WTC11 (cell line): Measurements from ENCODE around the gene CD300LD.

Source experiments
- CTCF ChIP-seq: fragments of 200-600 bp; IDR thresholded peaks from 2 replicates; pipeline ENCODE4 v1.8.0; 2022; ENCODE audit warnings: antibody characterized with exemption
- ELF4 ChIP-seq: sonication (generic); formaldehyde crosslinking; IDR thresholded peaks from 2 replicates; pipeline ENCODE4 v1.8.1; 2022; ENCODE audit warnings: low read depth, mild to moderate bottlenecking, moderate library complexity, missing genetic modification reagents
- TCF7 ChIP-seq: sonication (generic); formaldehyde crosslinking; IDR thresholded peaks from 2 replicates; pipeline ENCODE4 v1.8.0; 2022; ENCODE audit warnings: mild to moderate bottlenecking, low read depth, missing genetic modification reagents, moderate library complexity
- ZNF263 ChIP-seq: sonication (generic); formaldehyde crosslinking; IDR thresholded peaks from 2 replicates; pipeline ENCODE4 v1.8.1; 2022; ENCODE audit warnings: low read depth, mild to moderate bottlenecking, moderate library complexity, missing genetic modification reagents
- TF ChIP-seq, protein P1 (sequence below): sonication (generic); formaldehyde crosslinking; IDR thresholded peaks from 2 replicates; pipeline ENCODE4 v1.8.1; 2022; ENCODE audit warnings: low read depth, missing genetic modification reagents, borderline replicate concordance

DNA sequence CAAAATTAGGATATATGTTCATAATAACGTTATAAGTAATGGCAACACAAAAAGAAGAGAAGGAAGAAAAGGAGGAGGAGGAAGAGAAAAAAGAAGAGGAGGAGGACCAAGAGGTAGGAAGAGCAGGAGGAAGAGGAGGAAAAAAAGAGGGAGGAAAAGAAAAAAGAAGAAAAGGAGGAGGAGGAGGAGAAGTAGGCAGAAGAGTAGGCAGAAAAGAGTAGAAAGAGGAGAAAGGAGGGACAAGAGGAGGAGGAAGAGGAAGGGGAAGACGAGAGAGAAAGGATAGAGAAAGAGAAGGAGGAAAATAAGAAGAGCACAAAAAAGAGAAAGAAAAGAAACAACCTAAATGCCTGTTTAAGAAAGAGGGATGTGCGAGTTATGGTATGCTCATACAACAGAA is 55.2 kb downstream of the CD300LD start:
- TF ChIP-seq TCF7 (CRISPR knock-in tag) = no peak
- TF ChIP-seq CTCF = no peak
- no peak for TF ChIP-seq ZNF263 (CRISPR knock-in tag)
- TF ChIP-seq, protein P1, sequence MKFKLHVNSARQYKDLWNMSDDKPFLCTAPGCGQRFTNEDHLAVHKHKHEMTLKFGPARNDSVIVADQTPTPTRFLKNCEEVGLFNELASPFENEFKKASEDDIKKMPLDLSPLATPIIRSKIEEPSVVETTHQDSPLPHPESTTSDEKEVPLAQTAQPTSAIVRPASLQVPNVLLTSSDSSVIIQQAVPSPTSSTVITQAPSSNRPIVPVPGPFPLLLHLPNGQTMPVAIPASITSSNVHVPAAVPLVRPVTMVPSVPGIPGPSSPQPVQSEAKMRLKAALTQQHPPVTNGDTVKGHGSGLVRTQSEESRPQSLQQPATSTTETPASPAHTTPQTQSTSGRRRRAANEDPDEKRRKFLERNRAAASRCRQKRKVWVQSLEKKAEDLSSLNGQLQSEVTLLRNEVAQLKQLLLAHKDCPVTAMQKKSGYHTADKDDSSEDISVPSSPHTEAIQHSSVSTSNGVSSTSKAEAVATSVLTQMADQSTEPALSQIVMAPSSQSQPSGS = no peak
- no peak for TF ChIP-seq ELF4 (CRISPR knock-in tag)
